Karpas-422 (cell line): Measurements from ENCODE around the gene NFX1. TPM values are rescaled to one million over a fixed set of nuclear protein-coding genes. Genes with fewer than 3 reads are reported as not detected.

Source experiments
- DNase-seq: peaks from one replicate; pipeline ENCODE4 v3.0.0-alpha.2; 2015
- H2AFZ ChIP-seq: fragments of 200-600 bp; sonication (generic); 2 replicates; pipeline ENCODE4 v1.6.1; 2014; ENCODE audit warnings: antibody characterized with exemption, low read length, mixed read lengths
- H3K27ac ChIP-seq: fragments of 200-600 bp; sonication (generic); 2 replicates; pipeline ENCODE4 v1.5.1; 2014; ENCODE audit warnings: mild to moderate bottlenecking, low read length, moderate library complexity
- H3K27me3 ChIP-seq: fragments of 200-600 bp; sonication (generic); 2 replicates; pipeline ENCODE4 v1.6.1; 2014; ENCODE audit warnings: low read length, mixed read lengths
- H3K36me3 ChIP-seq: fragments of 200-600 bp; sonication (generic); 2 replicates; pipeline ENCODE4 v1.6.1; 2014; ENCODE audit warnings: low read length, mixed read lengths; ENCODE audit not compliant: insufficient read depth
- H3K4me1 ChIP-seq: fragments of 200-600 bp; sonication (generic); 2 replicates; pipeline ENCODE4 v1.6.1; 2014; ENCODE audit warnings: mild to moderate bottlenecking, low read length, mixed read lengths
- H3K4me2 ChIP-seq: fragments of 200-600 bp; sonication (generic); 2 replicates; pipeline ENCODE4 v1.6.1; 2014; ENCODE audit warnings: low read length, low read depth, mild to moderate bottlenecking; ENCODE audit not compliant: poor library complexity, severe bottlenecking
- H3K4me3 ChIP-seq: fragments of 200-600 bp; sonication (generic); 2 replicates; pipeline ENCODE4 v1.5.1; 2014; ENCODE audit warnings: mild to moderate bottlenecking, antibody characterized with exemption, low read length, mixed read lengths
- H3K79me2 ChIP-seq: fragments of 200-600 bp; sonication (generic); 2 replicates; pipeline ENCODE4 v1.6.1; 2014; ENCODE audit warnings: mild to moderate bottlenecking, low read length, mixed read lengths
- H3K9ac ChIP-seq: fragments of 200-600 bp; sonication (generic); 2 replicates; pipeline ENCODE4 v1.6.0; 2014; ENCODE audit warnings: low read length
- H3K9me2 ChIP-seq: fragments of 200-600 bp; sonication (generic), shearing (Covaris generic); replicated peaks from 2 replicates; pipeline ENCODE4 v1.6.0; 2014; ENCODE audit warnings: mild to moderate bottlenecking, low read length, moderate library complexity; ENCODE audit not compliant: insufficient read depth
- H3K9me3 ChIP-seq: fragments of 300-700, 200-600 bp; sonication (generic); 2 replicates; pipeline ENCODE4 v1.6.1; 2014; ENCODE audit warnings: low read length, mixed read lengths
- H4K20me1 ChIP-seq: fragments of 200-600 bp; sonication (generic); 2 replicates; pipeline ENCODE4 v1.6.1; 2014; ENCODE audit warnings: mild to moderate bottlenecking, antibody characterized with exemption, low read length, low read depth; ENCODE audit not compliant: insufficient read depth
- total RNA-seq: library from RNA; depleted of rRNA; stranded (reverse); fragments of >200 nt; shearing (Covaris generic); gene quantifications from 2 replicates; pipeline ENCODE4 v1.2.3, GENCODE V29; 2014; ENCODE audit warnings: low replicate concordance

Gene NFX1
- total RNA-seq, 1 experiment from 2014 or later, result 51.4 TPM

DNA sequence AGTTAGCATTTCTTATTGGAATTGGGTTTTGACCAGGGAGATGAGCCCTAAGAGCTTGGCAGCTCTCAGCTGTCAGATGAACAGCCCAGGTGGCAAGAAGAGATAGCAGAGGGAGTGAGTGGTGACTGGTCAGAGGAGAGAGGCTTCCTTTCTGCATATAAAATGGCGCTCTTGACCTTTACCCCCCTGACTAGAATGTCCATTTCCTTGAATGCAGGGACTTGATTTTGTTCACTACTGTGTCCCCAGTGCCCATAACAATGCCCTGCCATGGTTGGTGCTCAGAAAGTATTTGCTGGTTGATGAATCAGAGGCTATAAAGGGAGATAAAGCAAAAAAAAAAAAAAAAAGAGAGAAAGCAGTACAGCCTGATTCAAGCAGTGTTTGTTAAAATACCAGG, 18.3 kb upstream of the NFX1 start:
- H3K27me3 ChIP-seq, result no peaks in the 10 kb centered on the region
- no peaks in the 10 kb centered on the region for H3K9me3 ChIP-seq
- no peaks in the 10 kb centered on the region for H3K9me2 ChIP-seq
- H3K4me3 ChIP-seq, result no peak overlapping the region
- peaks cover 17% of the 10 kb centered on the region for H3K79me2 ChIP-seq
- peaks cover 4% of the 10 kb centered on the region; the same call in 1 of the 2 replicates for H3K4me1 ChIP-seq
- H4K20me1 ChIP-seq, result no peaks in the 10 kb centered on the region
- H3K36me3 ChIP-seq, result peaks cover 54% of the 10 kb centered on the region; the same call in 1 of the 2 replicates
- H3K9ac ChIP-seq, result no peak overlapping the region
- DNase-seq, result no peak
- no peak overlapping the region for H3K4me2 ChIP-seq
- no peak overlapping the region for H3K27ac ChIP-seq
- H2AFZ ChIP-seq, result no peak overlapping the region

DNA sequence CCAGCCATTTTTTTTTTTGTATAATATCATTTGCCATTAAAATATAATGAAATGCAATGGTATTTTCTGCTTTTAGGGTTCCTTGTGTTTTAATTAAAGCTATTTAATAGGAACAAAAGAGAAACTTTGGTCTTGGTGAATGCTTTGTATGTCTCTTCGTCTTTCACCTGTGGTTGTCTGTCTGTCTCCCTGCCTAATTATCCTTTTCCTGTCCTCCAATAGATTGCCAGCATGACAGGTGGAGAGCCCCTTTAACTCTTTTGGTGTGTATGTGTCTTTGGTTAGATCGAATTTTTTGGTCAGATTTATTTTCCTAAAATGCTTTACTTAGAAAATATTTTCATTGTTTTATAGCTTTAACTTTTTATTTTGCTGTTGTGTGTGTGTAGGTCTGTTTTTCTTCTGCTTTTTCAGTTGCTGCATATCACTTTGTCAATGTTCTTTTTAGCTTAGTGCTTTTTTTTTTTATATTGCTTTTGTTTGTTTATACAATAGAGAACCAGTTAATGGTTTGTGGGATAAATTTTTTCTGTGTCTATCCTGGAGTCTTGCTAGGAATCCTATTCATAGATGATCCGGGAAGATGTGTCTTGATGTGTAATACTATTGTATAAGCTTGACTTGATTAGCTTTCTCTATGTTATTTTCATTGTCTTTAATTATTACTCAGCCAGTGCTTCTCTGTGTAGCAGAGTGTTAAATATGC, 16.9 kb upstream of the NFX1 start:
- no peaks in the 10 kb centered on the region for H3K4me1 ChIP-seq
- no peak overlapping the region for H3K4me2 ChIP-seq
- H3K4me3 ChIP-seq, result no peak overlapping the region
- H3K27me3 ChIP-seq, result no peaks in the 10 kb centered on the region
- H2AFZ ChIP-seq, result no peak overlapping the region
- no peak overlapping the region for H3K9ac ChIP-seq
- H3K9me3 ChIP-seq, result no peaks in the 10 kb centered on the region
- H3K36me3 ChIP-seq, result peaks cover 54% of the 10 kb centered on the region; the same call in 1 of the 2 replicates
- H3K9me2 ChIP-seq, result no peaks in the 10 kb centered on the region
- H4K20me1 ChIP-seq, result no peaks in the 10 kb centered on the region
- H3K27ac ChIP-seq, result no peak overlapping the region
- no peak for DNase-seq
- peaks cover 8% of the 10 kb centered on the region; the same call in 1 of the 2 replicates for H3K79me2 ChIP-seq

DNA sequence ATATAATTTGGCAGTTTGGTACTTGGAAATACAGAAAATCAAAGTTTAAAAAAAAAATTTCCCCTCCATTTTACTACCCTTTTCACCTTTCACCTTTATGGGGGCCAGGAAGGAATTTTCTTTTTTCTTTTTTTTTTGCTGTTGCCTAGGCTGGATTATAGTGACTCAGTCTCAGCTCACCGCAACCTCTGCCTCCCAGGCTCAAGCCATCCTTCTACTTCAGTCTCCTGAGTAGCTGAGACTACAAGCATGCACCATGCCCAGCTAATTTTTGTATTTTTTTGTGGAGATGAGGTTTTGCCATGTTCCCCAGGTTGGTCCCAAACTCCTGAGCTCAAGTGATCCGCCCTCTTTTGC, 16.4 kb upstream of the NFX1 start:
- H3K9me2 ChIP-seq, result no peaks in the 10 kb centered on the region
- DNase-seq, result no peak
- H3K27me3 ChIP-seq, result no peaks in the 10 kb centered on the region
- peaks cover 8% of the 10 kb centered on the region; the same call in 1 of the 2 replicates for H3K79me2 ChIP-seq
- H3K9me3 ChIP-seq, result no peaks in the 10 kb centered on the region
- H3K27ac ChIP-seq, result no peak overlapping the region
- H3K4me1 ChIP-seq, result no peaks in the 10 kb centered on the region
- no peak overlapping the region for H3K9ac ChIP-seq
- no peak overlapping the region for H3K4me2 ChIP-seq
- H3K36me3 ChIP-seq, result peaks cover 49% of the 10 kb centered on the region; the same call in 1 of the 2 replicates
- no peak overlapping the region for H2AFZ ChIP-seq
- no peaks in the 10 kb centered on the region for H4K20me1 ChIP-seq
- H3K4me3 ChIP-seq, result no peak overlapping the region

DNA sequence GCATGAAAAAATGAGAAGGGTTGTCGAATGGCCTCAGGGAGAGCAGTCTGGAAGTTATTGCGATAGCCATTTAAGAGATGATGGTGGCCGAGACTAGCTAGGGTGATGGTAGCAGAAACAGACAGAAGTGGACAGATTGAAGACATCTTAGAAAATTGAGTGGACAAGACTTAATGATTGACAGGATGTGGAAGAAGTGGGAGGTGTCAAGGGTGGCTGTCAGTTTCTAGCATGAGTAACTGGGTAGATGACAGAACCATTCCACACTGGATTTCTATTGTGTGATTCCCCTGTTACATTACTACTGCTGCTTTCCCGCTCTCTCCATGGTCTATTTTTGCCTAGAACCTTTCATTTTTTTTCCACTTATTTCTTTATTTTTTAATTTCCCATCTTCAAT, 12.8 kb upstream of the NFX1 start:
- Histone ChIP-seq H3K4me1 (0 out of 2 replicates have a peak, but pooled peaks cover 2% of the 10 kb centered on the region), H3K9me3 (no peaks in the 10 kb centered on the region), H3K27me3 (no peaks in the 10 kb centered on the region), H3K4me2 (no peak overlapping the region), H3K27ac (no peak overlapping the region), H3K9me2 (no peaks in the 10 kb centered on the region), H3K79me2 (peaks cover 8% of the 10 kb centered on the region; the same call in 1 of the 2 replicates), H4K20me1 (no peaks in the 10 kb centered on the region), H3K36me3 (peaks cover 51% of the 10 kb centered on the region; the same call in 1 of the 2 replicates), H3K4me3 (no peak overlapping the region), H3K9ac (no peak overlapping the region), H2AFZ (no peak overlapping the region)
- DNase-seq, result no peak

DNA sequence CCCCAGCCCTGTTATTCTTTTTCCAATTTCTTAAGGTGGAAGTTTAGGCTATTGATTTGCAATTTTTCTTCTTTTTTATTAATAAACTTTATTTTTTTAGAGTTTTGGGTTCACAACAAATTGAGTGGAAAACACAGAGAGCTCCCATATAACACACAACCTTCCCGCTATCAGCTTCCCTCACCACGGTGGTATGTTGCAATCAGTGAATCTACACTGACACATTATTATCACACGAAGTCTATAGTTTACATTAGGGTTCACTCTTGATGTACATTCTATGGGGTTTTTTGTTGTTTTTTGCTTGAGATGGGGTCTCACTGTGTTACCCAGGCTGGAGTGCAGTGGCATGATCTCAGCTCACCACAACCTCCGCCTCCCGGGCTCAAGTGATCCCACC, 4.8 kb upstream of the NFX1 start:
- no peaks in the 10 kb centered on the region for H3K27me3 ChIP-seq
- H3K9me3 ChIP-seq, result no peaks in the 10 kb centered on the region
- no peak overlapping the region for H3K9ac ChIP-seq
- H3K4me3 ChIP-seq, result no peak overlapping the region
- H4K20me1 ChIP-seq, result no peaks in the 10 kb centered on the region
- H3K4me2 ChIP-seq, result no peak overlapping the region
- no peak overlapping the region for H3K27ac ChIP-seq
- peaks cover 2% of the 10 kb centered on the region for H3K79me2 ChIP-seq
- no peak overlapping the region for H2AFZ ChIP-seq
- no peak for DNase-seq
- peaks cover 18% of the 10 kb centered on the region for H3K4me1 ChIP-seq
- no peaks in the 10 kb centered on the region for H3K9me2 ChIP-seq
- H3K36me3 ChIP-seq, result peaks cover 15% of the 10 kb centered on the region; the same call in 1 of the 2 replicates

DNA sequence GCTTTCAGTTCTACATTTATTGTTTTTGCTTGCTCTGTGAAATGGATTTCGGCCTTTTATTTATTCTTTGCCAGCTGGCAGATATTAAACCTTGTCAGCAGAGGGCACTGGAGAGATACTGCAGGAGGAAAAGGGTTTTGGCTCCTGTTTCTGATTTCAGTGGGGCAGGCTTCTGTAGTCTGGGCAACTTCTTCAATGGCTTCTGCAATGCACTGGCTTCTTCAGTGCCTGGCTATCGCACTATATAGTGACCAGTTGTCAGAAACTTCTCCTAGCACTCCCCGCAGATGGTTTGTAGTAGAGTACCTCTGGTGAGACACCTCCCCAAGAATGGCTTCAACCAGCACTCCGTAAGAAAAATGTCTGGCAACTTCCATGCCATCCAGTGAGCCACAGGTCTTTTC, 3.2 kb upstream of the NFX1 start:
- H3K9me2 ChIP-seq, result no peaks in the 10 kb centered on the region
- H3K9me3 ChIP-seq, result no peaks in the 10 kb centered on the region
- no peaks in the 10 kb centered on the region for H4K20me1 ChIP-seq
- H3K36me3 ChIP-seq, result peaks cover 7% of the 10 kb centered on the region; the same call in 1 of the 2 replicates
- peaks cover 17% of the 10 kb centered on the region for H3K79me2 ChIP-seq
- H3K4me1 ChIP-seq, result peaks cover 30% of the 10 kb centered on the region
- no peak overlapping the region for H2AFZ ChIP-seq
- peak overlapping the region; percentile 29 for H3K27ac ChIP-seq
- H3K4me3 ChIP-seq, result no peak overlapping the region
- H3K4me2 ChIP-seq, result no peak overlapping the region
- H3K9ac ChIP-seq, result 0 out of 2 replicates have a peak overlapping the region, but pooled peaks have one; percentile 4
- DNase-seq, result peak; percentile 91
- no peaks in the 10 kb centered on the region for H3K27me3 ChIP-seq

DNA sequence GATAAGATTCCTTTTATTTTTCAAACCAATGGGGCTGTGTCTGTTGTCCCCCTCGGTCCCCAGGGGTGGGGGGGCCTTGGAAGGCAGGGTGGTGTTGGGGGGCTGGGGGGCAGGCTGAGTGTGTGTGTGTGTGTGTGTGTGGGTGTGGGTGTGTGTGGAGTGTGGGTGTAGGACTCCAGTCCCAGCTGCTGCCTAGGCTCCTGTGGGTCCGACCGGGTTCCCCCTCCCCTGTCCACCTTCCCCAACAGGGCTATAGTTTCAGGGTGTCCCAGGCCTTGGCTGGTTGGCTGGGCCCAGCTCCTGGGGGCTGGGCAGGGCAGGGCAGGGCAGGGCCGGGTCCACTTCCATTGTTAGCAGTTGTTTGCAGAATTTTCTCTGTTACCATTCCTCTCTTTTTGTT, 2.1 kb upstream of the NFX1 start:
- H3K9ac ChIP-seq, result no peak overlapping the region
- no peaks in the 10 kb centered on the region for H3K9me2 ChIP-seq
- H3K79me2 ChIP-seq, result peaks cover 29% of the 10 kb centered on the region
- no peaks in the 10 kb centered on the region for H3K9me3 ChIP-seq
- H3K4me2 ChIP-seq, result no peak overlapping the region
- no peak overlapping the region for H3K27ac ChIP-seq
- no peak overlapping the region for H2AFZ ChIP-seq
- peaks cover 7% of the 10 kb centered on the region; the same call in 1 of the 2 replicates for H3K36me3 ChIP-seq
- no peak overlapping the region for H3K4me3 ChIP-seq
- peaks cover 36% of the 10 kb centered on the region for H3K4me1 ChIP-seq
- no peak for DNase-seq
- no peaks in the 10 kb centered on the region for H3K27me3 ChIP-seq
- no peaks in the 10 kb centered on the region for H4K20me1 ChIP-seq

DNA sequence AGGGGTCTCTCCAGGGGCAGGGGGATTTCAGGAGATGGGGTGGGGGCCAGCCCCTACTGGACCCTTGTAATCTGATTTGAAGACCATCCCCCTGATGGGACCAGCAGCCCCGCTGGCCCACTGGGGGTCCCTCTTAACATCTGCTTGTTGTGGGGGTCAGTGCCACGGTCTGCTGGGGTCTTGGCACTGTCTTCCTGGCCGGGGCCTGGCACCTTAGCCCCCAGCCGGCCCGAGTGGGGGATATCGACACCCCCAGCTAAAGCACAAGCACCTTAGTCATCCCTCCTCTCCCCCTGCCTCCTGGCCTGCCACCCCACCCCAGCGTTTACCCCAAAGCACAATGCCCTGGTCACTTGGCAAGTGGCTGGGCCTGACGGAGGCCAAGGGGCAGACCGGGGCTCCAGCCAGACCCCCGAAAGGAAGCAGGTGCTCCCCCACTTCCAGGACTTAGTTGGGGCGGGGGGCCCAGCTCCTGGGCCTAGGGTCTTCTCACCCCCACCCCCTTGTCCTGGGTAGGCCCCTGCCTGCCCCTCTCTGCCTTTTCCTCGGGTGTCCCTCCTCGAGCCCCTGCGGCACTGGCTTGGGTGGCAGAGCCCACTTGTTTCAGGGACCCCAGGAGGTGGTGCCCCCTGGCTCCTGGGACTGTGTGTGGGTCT, 1.4 kb upstream of the NFX1 start:
- peak overlapping the region; percentile 78; the same call in 1 of the 2 replicates for H3K4me3 ChIP-seq
- peak overlapping the region; percentile 86 for H3K4me2 ChIP-seq

More for the DNA sequence above, 1.4 kb upstream of the NFX1 start:
- no peaks in the 10 kb centered on the region for H3K9me3 ChIP-seq
- no peaks in the 10 kb centered on the region for H4K20me1 ChIP-seq
- peaks cover 10% of the 10 kb centered on the region; the same call in 1 of the 2 replicates for H3K36me3 ChIP-seq
- H3K9ac ChIP-seq, result peak overlapping the region; percentile 83
- peaks cover 36% of the 10 kb centered on the region for H3K79me2 ChIP-seq
- DNase-seq, result no peak
- peak overlapping the region; percentile 97 for H3K27ac ChIP-seq
- H3K4me1 ChIP-seq, result peaks cover 43% of the 10 kb centered on the region
- no peaks in the 10 kb centered on the region for H3K27me3 ChIP-seq
- H3K9me2 ChIP-seq, result no peaks in the 10 kb centered on the region
- H2AFZ ChIP-seq, result no peak overlapping the region
